Panc1 (cell line): ENCODE measurements around the gene WWOX. TPM values are rescaled to one million over a fixed set of nuclear protein-coding genes. Genes with fewer than 3 reads are reported as not detected.

Experiments used
- ATAC-seq: fragments of 200-7000 bp; cut with Tn5 transposase; 2 replicates; pipeline ENCODE4 v1.9.1; 2020; ENCODE audit warnings: mild to moderate bottlenecking, moderate library complexity
- BruUV-seq: library from RNA; stranded (reverse); fragments of 400-500 nt; replicated peaks from 2 replicates; lab custom pipeline; 2021; lab: Mats Ljungman, UMichigan
- CTCF ChIA-PET: fragments of 300-600 bp; sonication (Branson Sonifier 250); formaldehyde crosslinking; loops from one replicate; lab custom pipeline; 2022; ENCODE audit warnings: antibody characterized with exemption; lab: Charles Lee
- POLR2A ChIA-PET: fragments of 300-600 bp; sonication (Branson Sonifier 250); formaldehyde crosslinking; loops from one replicate; lab custom pipeline; 2022; ENCODE audit warnings: antibody characterized with exemption; lab: Charles Lee
- DNase-seq: peaks from one replicate; pipeline ENCODE4 v3.0.0-alpha.2; 2010; ENCODE audit warnings: low read depth, low spot score
- H3K27ac ChIP-seq: 2 replicates; pipeline ENCODE4 v1.5.1; 2011; ENCODE audit warnings: mild to moderate bottlenecking, low read length, inconsistent platforms
- H3K27me3 ChIP-seq: fragments of 200-500 bp; sonication (Bioruptor generic); 2 replicates; pipeline ENCODE4 v1.6.0; 2014; ENCODE audit warnings: low read length, inconsistent platforms; ENCODE audit not compliant: control insufficient read depth, insufficient read depth
- H3K36me3 ChIP-seq: fragments of 200-500 bp; sonication (Bioruptor generic); 2 replicates; pipeline ENCODE4 v1.5.1; 2014; ENCODE audit warnings: inconsistent platforms, mild to moderate bottlenecking, low read length, moderate library complexity; ENCODE audit not compliant: control insufficient read depth, insufficient read depth
- H3K4me1 ChIP-seq: 2 replicates; pipeline ENCODE4 v1.5.1; 2011; ENCODE audit warnings: inconsistent platforms, mild to moderate bottlenecking, low read length, moderate library complexity; ENCODE audit not compliant: control insufficient read depth, insufficient read depth
- H3K4me3 ChIP-seq, 2 experiments: 2 replicates each; pipeline ENCODE4 v1.5.1; 2011 to 2012; ENCODE audit warnings: low read depth in 2 of 2, low read length in 2 of 2, mild to moderate bottlenecking in 2 of 2, inconsistent platforms in 1 of 2, moderate library complexity in 1 of 2
- H3K9me3 ChIP-seq: fragments of 200-500 bp; sonication (Bioruptor generic); 2 replicates; pipeline ENCODE4 v1.5.1; 2014; ENCODE audit warnings: low read depth, mild to moderate bottlenecking, inconsistent platforms, low read length, moderate library complexity; ENCODE audit not compliant: control insufficient read depth, insufficient read depth
- CTCF ChIP-seq: fragments of 450-650 bp; IDR thresholded peaks from 2 replicates; pipeline ENCODE4 v1.5.1; 2017; ENCODE audit warnings: mild to moderate bottlenecking
- POLR2AphosphoS5 ChIP-seq: IDR thresholded peaks from 2 replicates; pipeline ENCODE4 v1.6.1; 2012; ENCODE audit warnings: mild to moderate bottlenecking, low read depth, low read length, moderate library complexity
- REST ChIP-seq, 2 experiments: IDR thresholded peaks; 2 replicates each; pipeline ENCODE4 v1.6.1; 2011 to 2012; ENCODE audit warnings: low read depth in 2 of 2, control low read depth in 1 of 2, low read length in 1 of 2, mild to moderate bottlenecking in 1 of 2, moderate library complexity in 1 of 2; ENCODE audit not compliant: insufficient read depth in 1 of 2
- SIN3A ChIP-seq: IDR thresholded peaks from 2 replicates; pipeline ENCODE4 v1.6.1; 2012; ENCODE audit warnings: low read depth, mild to moderate bottlenecking, low read length, moderate library complexity, borderline replicate concordance; ENCODE audit not compliant: insufficient read depth
- TCF7L2 ChIP-seq: IDR thresholded peaks from 2 replicates; pipeline ENCODE4 v1.6.1; 2011; ENCODE audit warnings: mild to moderate bottlenecking, low read depth, low read length, inconsistent platforms
- in situ Hi-C: cut with HindIII; loops from 2 replicates; pipeline ENCODE4 v1.10.0; 2016; ENCODE audit warnings: low sequenced_read_pairs, low pct_unique_long_range_greater_than_20kb
- intact Hi-C: fragments of 100-400 bp; cut with micrococcal nuclease; formaldehyde crosslinking; loops from one replicate; pipeline ENCODE4 v1.10.0; 2022; ENCODE audit not compliant: unreplicated experiment
- total RNA-seq: library from RNA; stranded (reverse); gene quantifications from one replicate; pipeline ENCODE4 v1.2.1, GENCODE V29; 2021; ENCODE audit not compliant: unreplicated experiment

The WWOX gene
- total RNA-seq, 1 experiment from 2014 or later: 12.5 TPM

DNA sequence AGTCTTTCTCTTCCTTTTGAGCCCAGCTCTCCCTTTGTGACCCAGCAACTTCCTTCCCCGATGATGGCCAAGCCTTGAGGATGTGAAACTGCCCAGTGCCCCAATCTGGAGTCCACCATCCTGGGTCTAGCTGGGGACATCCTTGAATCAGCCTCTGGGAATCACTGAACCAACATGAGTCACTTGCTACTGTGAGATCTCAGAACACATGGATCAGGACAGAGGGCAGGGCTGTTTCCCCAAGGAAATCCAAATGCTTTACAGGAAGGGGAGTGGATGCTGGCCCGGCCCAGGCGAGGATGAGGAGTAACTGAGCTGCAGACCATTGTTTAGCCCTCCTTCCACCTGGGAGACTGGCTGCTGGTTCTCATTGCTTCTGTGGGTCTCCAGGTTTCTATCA, 547.6 kb downstream of the WWOX start:
- no peaks in the 10 kb centered on the region for H3K9me3 ChIP-seq
- in situ Hi-C loops (no loop called here), intact Hi-C loops (no loop called here)
- ChIA-PET CTCF (no interaction called here), POLR2A (no interaction called here)
- DNase-seq: no peak
- H3K27me3 ChIP-seq: no peaks in the 10 kb centered on the region
- H3K4me1 ChIP-seq: no peaks in the 10 kb centered on the region
- H3K4me3 ChIP-seq: no peak overlapping the region
- no peaks in the 10 kb centered on the region for H3K36me3 ChIP-seq
- no peak for TF ChIP-seq POLR2AphosphoS5
- TF ChIP-seq CTCF: no peak
- TF ChIP-seq SIN3A: no peak
- TF ChIP-seq REST (IDR thresholded peaks at IDR 0.05; ENCODE audit: insufficient read depth in 1 of 2, low read depth in 2 of 2, low read length in 1 of 2): no peak
- TF ChIP-seq TCF7L2: no peak
- no peak for ATAC-seq
- no peak overlapping the region for H3K27ac ChIP-seq
- no TSS peak for BruUV-seq

GRCh38 chr16:78647491-78647890, 548.0 kb downstream of the WWOX start:
- ATAC-seq (no peak), DNase-seq (no peak)
- no peaks in the 10 kb centered on the region for H3K36me3 ChIP-seq
- no peak overlapping the region for H3K27ac ChIP-seq
- in situ Hi-C loops (no loop called here), intact Hi-C loops (no loop called here)
- BruUV-seq: no TSS peak
- H3K27me3 ChIP-seq: no peaks in the 10 kb centered on the region
- no peak overlapping the region for H3K4me3 ChIP-seq
- TF ChIP-seq POLR2AphosphoS5 (no peak), SIN3A (no peak), TCF7L2 (no peak), CTCF (no peak), REST (IDR thresholded peaks at IDR 0.05; ENCODE audit: insufficient read depth in 1 of 2, low read depth in 2 of 2, low read length in 1 of 2) (no peak)
- ChIA-PET CTCF (no interaction called here), POLR2A (no interaction called here)
- H3K4me1 ChIP-seq: no peaks in the 10 kb centered on the region
- no peaks in the 10 kb centered on the region for H3K9me3 ChIP-seq
